ENCODE results near the gene DMRTA2. TPM values are rescaled to one million over a fixed set of nuclear protein-coding genes. Genes with fewer than 3 reads are reported as not detected.

DMRTA2 gene
- not detected for total RNA-seq

DNA sequence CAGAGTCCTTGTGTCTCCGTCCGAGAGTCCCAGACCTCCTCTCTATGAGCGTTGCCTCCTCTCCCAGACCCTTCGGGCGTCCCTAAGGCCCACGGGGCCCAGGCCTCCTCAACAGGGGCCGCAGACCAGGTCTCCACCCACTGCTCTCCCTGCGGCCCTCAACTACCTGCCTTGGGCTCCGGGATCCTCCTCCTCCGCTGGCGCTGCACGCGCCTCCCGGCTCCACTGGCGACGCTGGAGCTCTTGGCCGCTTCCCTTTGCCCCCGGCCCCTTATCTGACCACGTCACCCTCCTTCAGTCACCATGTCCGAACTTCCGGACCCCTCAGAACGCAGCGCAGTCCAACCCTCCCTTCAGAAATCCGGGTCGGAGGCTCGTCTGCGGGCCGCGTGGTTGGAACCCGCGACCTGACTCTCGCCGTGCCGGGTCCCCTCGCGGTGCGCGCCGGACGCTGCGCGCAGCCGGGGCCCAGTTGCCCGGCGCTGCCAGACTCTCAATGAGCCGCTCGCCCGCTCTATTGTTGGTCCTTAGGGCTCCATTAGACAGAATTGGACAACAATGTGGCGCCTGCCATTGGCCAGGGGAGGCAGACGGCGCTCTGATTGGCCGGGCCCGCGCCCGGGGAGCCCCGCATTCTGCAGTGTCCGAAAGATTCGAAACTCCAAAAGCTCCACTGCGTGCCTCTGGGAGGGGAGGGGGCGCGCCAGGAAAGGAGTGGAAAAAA lies at the start of gene DMRTA2:
Gene DMRTA2, minus strand, starts transcription at position 498 of the 724 bp plus-strand sequence. CDS start 1,907 bp downstream, outside the sequence.
- intact Hi-C loops (cut with DNase I): no loop called here
- Histone ChIP-seq H3K36me3 (no peaks in the 10 kb centered on the region), H3K27me3 (peaks cover 57% of the 10 kb centered on the region), H3K4me3 (peak within 1 kb of the TSS; percentile 39 to 47), H3K27ac (no peak within 1 kb of the TSS), H3K4me1 (peaks cover 17 to 36% of the 10 kb centered on the region in 2 donors), H3K9me3 (no peaks in the 10 kb centered on the region)
- no peak for DNase-seq (ENCODE audit: low spot score in 2 of 2)
- TF ChIP-seq, protein P1, sequence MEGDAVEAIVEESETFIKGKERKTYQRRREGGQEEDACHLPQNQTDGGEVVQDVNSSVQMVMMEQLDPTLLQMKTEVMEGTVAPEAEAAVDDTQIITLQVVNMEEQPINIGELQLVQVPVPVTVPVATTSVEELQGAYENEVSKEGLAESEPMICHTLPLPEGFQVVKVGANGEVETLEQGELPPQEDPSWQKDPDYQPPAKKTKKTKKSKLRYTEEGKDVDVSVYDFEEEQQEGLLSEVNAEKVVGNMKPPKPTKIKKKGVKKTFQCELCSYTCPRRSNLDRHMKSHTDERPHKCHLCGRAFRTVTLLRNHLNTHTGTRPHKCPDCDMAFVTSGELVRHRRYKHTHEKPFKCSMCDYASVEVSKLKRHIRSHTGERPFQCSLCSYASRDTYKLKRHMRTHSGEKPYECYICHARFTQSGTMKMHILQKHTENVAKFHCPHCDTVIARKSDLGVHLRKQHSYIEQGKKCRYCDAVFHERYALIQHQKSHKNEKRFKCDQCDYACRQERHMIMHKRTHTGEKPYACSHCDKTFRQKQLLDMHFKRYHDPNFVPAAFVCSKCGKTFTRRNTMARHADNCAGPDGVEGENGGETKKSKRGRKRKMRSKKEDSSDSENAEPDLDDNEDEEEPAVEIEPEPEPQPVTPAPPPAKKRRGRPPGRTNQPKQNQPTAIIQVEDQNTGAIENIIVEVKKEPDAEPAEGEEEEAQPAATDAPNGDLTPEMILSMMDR (IDR thresholded peaks at IDR 0.05): no peak

DNA sequence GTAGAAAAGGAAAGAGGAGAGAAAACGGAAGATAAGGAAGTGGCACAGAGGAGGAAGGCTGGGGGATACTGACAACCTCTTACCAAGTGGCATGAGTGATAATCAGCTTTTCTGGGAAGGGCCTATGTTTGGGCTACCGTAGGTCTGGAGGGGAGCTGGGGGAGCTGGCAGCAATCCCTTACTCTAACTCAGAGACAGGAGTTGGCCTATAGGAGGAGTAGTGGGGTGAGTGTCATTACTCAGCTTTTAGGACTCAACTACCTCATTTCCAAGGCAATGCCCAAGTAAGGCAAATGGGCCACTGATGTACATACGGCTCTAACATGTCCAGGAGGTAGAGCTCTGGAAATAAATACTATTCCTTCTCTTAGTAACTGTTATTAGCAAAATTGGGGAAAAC lies 48.7 kb upstream of the DMRTA2 start:
- no peaks in the 10 kb centered on the region for H3K9me3 ChIP-seq
- H3K27ac ChIP-seq: no peak overlapping the region
- H3K36me3 ChIP-seq: peaks cover 11 to 24% of the 10 kb centered on the region in 2 donors
- TF ChIP-seq, protein P1 (IDR thresholded peaks at IDR 0.05): no peak
- H3K27me3 ChIP-seq: no peaks in the 10 kb centered on the region
- DNase-seq (ENCODE audit: low spot score in 2 of 2): no peak
- intact Hi-C loops (cut with DNase I): no loop called here
- no peaks in the 10 kb centered on the region for H3K4me1 ChIP-seq
- no peak overlapping the region for H3K4me3 ChIP-seq

DNA sequence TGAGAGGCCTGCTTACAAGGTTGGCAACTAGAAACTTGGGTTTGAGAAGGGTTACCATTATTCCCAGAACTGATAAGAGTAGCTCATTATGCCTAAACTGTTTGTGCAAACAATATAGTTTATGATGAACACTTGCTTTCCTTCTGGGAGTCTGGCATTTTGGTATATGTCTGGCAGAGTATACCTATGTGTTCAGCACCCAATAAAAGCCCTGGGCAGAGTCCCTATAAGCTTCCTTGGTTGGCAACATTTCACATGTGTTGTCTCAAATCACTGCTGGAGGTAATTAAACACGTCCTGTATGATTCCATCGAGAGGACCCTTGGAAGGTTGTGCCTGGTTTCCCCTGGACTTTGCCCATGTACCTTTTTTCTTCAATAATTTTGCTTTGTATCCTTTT lies 39.7 kb upstream of the DMRTA2 start:
- no peak overlapping the region for H3K4me3 ChIP-seq
- no peaks in the 10 kb centered on the region for H3K27me3 ChIP-seq
- H3K36me3 ChIP-seq: peaks cover 5 to 7% of the 10 kb centered on the region in 2 donors
- no peaks in the 10 kb centered on the region for H3K9me3 ChIP-seq
- H3K27ac ChIP-seq: no peak overlapping the region
- TF ChIP-seq, protein P1 (IDR thresholded peaks at IDR 0.05): no peak
- DNase-seq (ENCODE audit: low spot score in 2 of 2): no peak
- intact Hi-C loops (cut with DNase I): no loop called here
- H3K4me1 ChIP-seq: no peaks in the 10 kb centered on the region

DNA sequence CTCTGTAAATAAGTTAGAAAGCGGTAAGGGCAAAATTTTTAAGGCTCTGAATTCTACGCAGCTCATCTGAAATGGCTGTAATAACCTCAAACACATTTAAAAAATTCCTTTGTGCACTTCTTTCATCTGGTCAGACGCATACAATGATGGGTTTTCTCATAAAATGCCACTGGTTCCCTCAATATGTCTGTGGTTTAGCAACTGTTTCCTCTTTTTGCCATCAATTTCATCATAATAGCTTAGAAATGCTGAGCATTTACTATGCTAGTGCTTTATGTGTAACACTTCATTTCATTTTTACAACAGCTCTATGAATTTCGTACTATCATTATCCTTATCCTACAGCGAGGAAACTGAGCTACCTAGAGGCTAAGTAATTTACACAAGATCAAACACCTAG lies 35.3 kb upstream of the DMRTA2 start:
- no peak overlapping the region for H3K4me3 ChIP-seq
- H3K36me3 ChIP-seq: peaks cover 5 to 7% of the 10 kb centered on the region in 2 donors
- H3K9me3 ChIP-seq: no peaks in the 10 kb centered on the region
- no peak for DNase-seq (ENCODE audit: low spot score in 2 of 2)
- intact Hi-C loops (cut with DNase I): no loop called here
- no peaks in the 10 kb centered on the region for H3K27me3 ChIP-seq
- TF ChIP-seq, protein P1 (IDR thresholded peaks at IDR 0.05): no peak
- no peaks in the 10 kb centered on the region for H3K4me1 ChIP-seq
- no peak overlapping the region for H3K27ac ChIP-seq

DNA sequence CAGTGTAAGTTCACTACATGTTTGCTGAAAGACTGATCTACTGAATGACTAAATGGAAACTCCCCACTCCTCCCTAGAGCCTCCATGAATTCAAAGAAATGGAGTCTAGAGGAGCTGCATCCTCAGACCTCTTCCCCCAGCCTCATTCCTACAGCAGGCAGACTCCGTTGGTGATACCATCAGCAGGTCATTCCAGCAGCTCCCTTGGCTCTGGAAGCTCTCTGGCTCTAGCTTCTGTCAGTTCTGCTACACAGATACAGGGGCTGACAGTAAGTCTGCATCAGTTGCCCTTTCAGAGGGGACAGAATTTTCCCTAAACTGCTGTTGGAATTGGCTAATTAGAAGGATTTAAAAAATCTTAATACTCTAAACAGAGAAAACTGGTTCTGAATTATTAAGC lies 31.7 kb upstream of the DMRTA2 start:
- TF ChIP-seq, protein P1 (IDR thresholded peaks at IDR 0.05): no peak
- Histone ChIP-seq H3K9me3 (no peaks in the 10 kb centered on the region), H3K27me3 (no peaks in the 10 kb centered on the region), H3K4me1 (no peaks in the 10 kb centered on the region), H3K27ac (no peak overlapping the region), H3K36me3 (no peaks in the 10 kb centered on the region), H3K4me3 (no peak overlapping the region)
- intact Hi-C loops (cut with DNase I): no loop called here
- no peak for DNase-seq (ENCODE audit: low spot score in 2 of 2)
